ENCODE results near the gene HMOX1. TPM values are rescaled to one million over a fixed set of nuclear protein-coding genes. Genes with fewer than 3 reads are reported as not detected.
A peak's percentile ranks its signal among the peaks of the same experiment; 100 is the strongest.

HMOX1 gene
- total and polyA plus RNA-seq, 2 of the 8 experiments (the other 6 are each of a cell fraction or from before 2014, with no cell fraction given): 25.0 to 41.6 TPM

DNA sequence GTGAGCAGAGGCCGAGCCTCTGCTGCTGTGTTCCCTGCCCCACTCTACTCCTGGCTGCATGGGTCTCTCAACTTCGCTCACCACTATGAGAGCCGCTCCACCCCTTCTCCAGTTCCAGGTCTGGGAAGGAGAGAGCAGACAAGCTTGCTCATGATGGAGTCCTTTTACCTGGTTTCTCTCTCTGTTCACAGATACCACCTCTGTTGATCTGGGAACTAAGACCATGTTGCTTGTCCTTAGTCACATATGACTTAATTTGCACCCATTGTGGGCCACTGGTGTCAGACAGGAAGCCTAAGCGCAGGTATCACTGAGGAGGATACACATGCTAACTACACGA, 45.9 kb downstream of the HMOX1 start:
- ChIA-PET CTCF (ENCODE audit: partially characterized antibody) (interaction anchor here (0.6 to 11.3 kb wide), 8 partner anchors 18 to 860 kb away, joined by 3 to 122 read pairs (median 4); no protein-coding TSS in a partner anchor), POLR2A (ENCODE audit: partially characterized antibody) (interaction anchor here (0.7 to 46.1 kb wide), 8 partner anchors 7 to 857 kb away, joined by 3 to 1995 read pairs (median 3); partner anchors contain the start of genes HMOX1 and MCM5)
- FAIRE-seq (peak; percentile 60), DNase-seq (ENCODE audit: low read depth in 1 of 2, low spot score in 2 of 2) (no peak)
- Histone ChIP-seq H3K18ac (ENCODE audit: extremely low read depth, low read length) (peak overlapping the region; percentile 32; the same call in 1 of the 2 replicates), H4K20me1 (replicated peaks in 1 of 2; ENCODE audit: control insufficient read depth in 1 of 2, insufficient read depth in 2 of 2, low read length in 2 of 2) (peaks cover 15 to 27% of the 10 kb centered on the region in 2 experiments), H2BK15ac (ENCODE audit: low read length) (no peak overlapping the region), H3K4me2 (ENCODE audit: insufficient read depth in 1 of 2, low read depth in 2 of 2, low read length in 2 of 2) (no peak overlapping the region), H2AK5ac (ENCODE audit: low read depth, low read length) (no peak overlapping the region), H3K9me3 (ENCODE audit: insufficient read depth in 2 of 2, low read depth in 1 of 2, low read length in 1 of 2) (no peaks in the 10 kb centered on the region), H4K5ac (ENCODE audit: insufficient read length, low read depth, low read length) (no peak overlapping the region), H3K4me3 (ENCODE audit: extremely low read depth in 1 of 4, insufficient read depth in 2 of 4, low read depth in 3 of 4, low read length in 4 of 4) (no peak overlapping the region), H2BK5ac (ENCODE audit: low read depth, low read length) (peak overlapping the region; percentile 63), H2AFZ (ENCODE audit: low read length) (no peak overlapping the region), H4K8ac (ENCODE audit: extremely low read depth, insufficient read depth, low read length) (no peak overlapping the region), H3K9ac (replicated peaks in 1 of 4; ENCODE audit: extremely low read depth in 1 of 4, low read depth in 3 of 4, low read length in 3 of 4) (no peak overlapping the region), H3K23me2 (ENCODE audit: low read depth, low read length) (no peaks in the 10 kb centered on the region), H3K23ac (ENCODE audit: insufficient read length) (no peak overlapping the region), H2BK12ac (ENCODE audit: low read depth, low read length) (no peak overlapping the region), H3K56ac (replicated peaks; ENCODE audit: insufficient read length, low read depth, low read length) (no peak overlapping the region), H2BK20ac (ENCODE audit: low read length) (no peak overlapping the region), H4K91ac (replicated peaks; ENCODE audit: insufficient read length, low read length) (no peak overlapping the region), H3K4me1 (replicated peaks in 1 of 4; ENCODE audit: control insufficient read depth in 3 of 4, insufficient read depth in 4 of 4, low read length in 3 of 4) (peaks cover 3 to 13% (median 7%) of the 10 kb centered on the region in 4 experiments; a peak in 6 of 7 replicates), H3K79me2 (ENCODE audit: control insufficient read depth in 1 of 2, insufficient read depth in 2 of 2, low read length in 2 of 2) (peaks cover 0 to 9% of the 10 kb centered on the region in 2 experiments; a peak in 1 of 4 replicates), H3K4ac (replicated peaks; ENCODE audit: insufficient read length, low read depth, low read length) (no peak overlapping the region), H3K27me3 (replicated peaks in 1 of 4; ENCODE audit: control insufficient read depth in 3 of 4, extremely low read depth in 1 of 4, insufficient read depth in 3 of 4, low read length in 3 of 4) (no peaks in the 10 kb centered on the region), H3K79me1 (ENCODE audit: low read depth, low read length) (no peaks in the 10 kb centered on the region; the same call in 1 of the 2 replicates), H3K14ac (ENCODE audit: insufficient read length) (no peak overlapping the region), H2BK120ac (replicated peaks; ENCODE audit: low read depth, low read length) (no peak overlapping the region), H3K27ac (ENCODE audit: low read depth, low read length) (no peak overlapping the region; the same call in 1 of the 2 replicates), H3K36me3 (ENCODE audit: control insufficient read depth in 2 of 4, insufficient read depth in 4 of 4, low read length in 3 of 4) (peaks cover 28 to 57% (median 43%) of the 10 kb centered on the region in 4 experiments)
- TF ChIP-seq POLR2AphosphoS5 (IDR thresholded peaks at IDR 0.05; ENCODE audit: low read depth, low read length) (peak; percentile 33; the same call in 1 of the 2 replicates), RAD21 (IDR thresholded peaks at IDR 0.05 in 1 of 2, conservative IDR thresholded peaks at IDR 0.05 in 1 of 2; ENCODE audit: low read depth in 2 of 2, low read length in 2 of 2) (no peak), SP4 (IDR thresholded peaks at IDR 0.05; ENCODE audit: low read length) (no peak), SP1 (IDR thresholded peaks at IDR 0.05; ENCODE audit: low read depth, low read length) (no peak), SUZ12 (IDR thresholded peaks at IDR 0.05; ENCODE audit: low read length) (no peak)
- WGBS, 2 experiments (ENCODE audit: extremely low coverage in 1 of 2, insufficient coverage in 1 of 2, insufficient read length in 1 of 2, insufficient replicate concordance in 2 of 2, low coverage in 1 of 2, low lambda C conversion rate in 2 of 2, missing lambda C conversion rate in 1 of 2): 83% methylated on average over 5 of the region's 5 CpGs; no CpG with 5 or more reads in 1 of the 2 experiments
